GM18499 (cell line): ENCODE measurements around the gene TRPV5.

Source experiments
- ATAC-seq: cut with Tn5 transposase; IDR thresholded peaks from one replicate; pipeline ENCODE4 v1.9.1; 2021; ENCODE audit warnings: moderate number of reproducible peaks; ENCODE audit not compliant: insufficient read depth, unreplicated experiment

The TRPV5 gene

GRCh38 chr7:142941541-142941940, 8.0 kb upstream of the TRPV5 start:
- no peak for ATAC-seq

- no peak for ATAC-seq
Observed at GRCh38 chr7:142940966-142941535, 7.5 kb upstream of the TRPV5 start.

GRCh38 chr7:142939226-142939910, 5.8 kb upstream of the TRPV5 start, which contains the start of gene LLCFC1:
TSS of gene LLCFC1 (plus strand) at chr7:142939484. CDS start at chr7:142939622, 138 bp downstream.
- no peak for ATAC-seq

- no peak for ATAC-seq
Observed at GRCh38 chr7:142938611-142939010, 5.1 kb upstream of the TRPV5 start.

GRCh38 chr7:142935941-142936565, 2.5 kb upstream of the TRPV5 start:
- ATAC-seq: no peak

- ATAC-seq: no peak
Observed at GRCh38 chr7:142934056-142934455, 510 bp upstream of the TRPV5 start.

- no peak for ATAC-seq
Observed at GRCh38 chr7:142933092-142933475, 462 bp downstream of the TRPV5 start.

- ATAC-seq: no peak
Observed at GRCh38 chr7:142932386-142933091, 1.0 kb downstream of the TRPV5 start.

- ATAC-seq: no peak
Observed at GRCh38 chr7:142930126-142930730, 3.3 kb downstream of the TRPV5 start.

GRCh38 chr7:142927949-142928348, 5.6 kb downstream of the TRPV5 start:
- no peak for ATAC-seq

GRCh38 chr7:142927085-142927745, 6.3 kb downstream of the TRPV5 start:
- no peak for ATAC-seq

GRCh38 chr7:142925413-142925812, 8.1 kb downstream of the TRPV5 start:
- no peak for ATAC-seq

GRCh38 chr7:142923391-142923790, 10.2 kb downstream of the TRPV5 start:
- ATAC-seq: no peak

- no peak for ATAC-seq
Observed at GRCh38 chr7:142919656-142920055, 13.9 kb downstream of the TRPV5 start.

- ATAC-seq: no peak
Observed at GRCh38 chr7:142918901-142919300, 14.6 kb downstream of the TRPV5 start.

- ATAC-seq: no peak
Observed at GRCh38 chr7:142917447-142917846, 16.1 kb downstream of the TRPV5 start.

- ATAC-seq: no peak
Observed at GRCh38 chr7:142916508-142916907, 17.0 kb downstream of the TRPV5 start.

GRCh38 chr7:142915315-142915714, 18.2 kb downstream of the TRPV5 start:
- no peak for ATAC-seq

GRCh38 chr7:142914121-142914520, 19.4 kb downstream of the TRPV5 start:
- no peak for ATAC-seq

- ATAC-seq: no peak
Observed at GRCh38 chr7:142913566-142913965, 20.0 kb downstream of the TRPV5 start.
